HL-60 (cell line): ENCODE measurements around the gene SIX4.

ENCODE experiments used
- CTCF ChIP-seq: IDR thresholded peaks from one replicate; pipeline ENCODE4 v1.5.1; 2011; ENCODE audit warnings: low read length, control low read depth, inconsistent platforms; ENCODE audit not compliant: insufficient read depth
- POLR2AphosphoS5 ChIP-seq: IDR thresholded peaks from 2 replicates; pipeline ENCODE4 v1.6.1; 2012; ENCODE audit warnings: low read depth
- SPI1 ChIP-seq: IDR thresholded peaks from 2 replicates; pipeline ENCODE4 v1.6.1; 2012; ENCODE audit warnings: low read depth, mild to moderate bottlenecking, borderline replicate concordance

GRCh38 chr14:60760644-60761364 lies 36.7 kb upstream of the SIX4 start:
- TF ChIP-seq CTCF (no peak), SPI1 (no peak), POLR2AphosphoS5 (no peak)
